Stimulated activated naive CD8-positive, alpha-beta T cell treated with anti-CD3 and anti-CD28 coated beads, Interleukin-15, Interleukin-2, amounts not matched to agents 100 ng/mL and 50 ng/mL, for 24 hours (primary cell): ENCODE measurements around the gene TCTN1.
"Not testable (repeated sequence)": the region's sequence is repeated elsewhere in the genome, so short reads cannot be mapped to it uniquely, and the experiment has no call there.

Experiments
- H3K27ac Mint-ChIP-seq: one replicate; pipeline ENCODE4 v1.8.0; 2021; ENCODE audit warnings: mild to moderate bottlenecking, mixed read lengths
- H3K27me3 Mint-ChIP-seq: one replicate; pipeline ENCODE4 v1.8.0; 2021; ENCODE audit warnings: mixed read lengths
- H3K36me3 Mint-ChIP-seq: one replicate; pipeline ENCODE4 v1.8.0; 2021; ENCODE audit warnings: low read depth, mixed read lengths
- H3K4me1 Mint-ChIP-seq: one replicate; pipeline ENCODE4 v1.8.0; 2021; ENCODE audit warnings: low read depth, mixed read lengths
- H3K4me3 Mint-ChIP-seq: one replicate; pipeline ENCODE4 v1.8.0; 2021; ENCODE audit warnings: mild to moderate bottlenecking, mixed read lengths
- H3K9me3 Mint-ChIP-seq: one replicate; pipeline ENCODE4 v1.8.0; 2021; ENCODE audit warnings: mixed read lengths

TCTN1 gene

DNA sequence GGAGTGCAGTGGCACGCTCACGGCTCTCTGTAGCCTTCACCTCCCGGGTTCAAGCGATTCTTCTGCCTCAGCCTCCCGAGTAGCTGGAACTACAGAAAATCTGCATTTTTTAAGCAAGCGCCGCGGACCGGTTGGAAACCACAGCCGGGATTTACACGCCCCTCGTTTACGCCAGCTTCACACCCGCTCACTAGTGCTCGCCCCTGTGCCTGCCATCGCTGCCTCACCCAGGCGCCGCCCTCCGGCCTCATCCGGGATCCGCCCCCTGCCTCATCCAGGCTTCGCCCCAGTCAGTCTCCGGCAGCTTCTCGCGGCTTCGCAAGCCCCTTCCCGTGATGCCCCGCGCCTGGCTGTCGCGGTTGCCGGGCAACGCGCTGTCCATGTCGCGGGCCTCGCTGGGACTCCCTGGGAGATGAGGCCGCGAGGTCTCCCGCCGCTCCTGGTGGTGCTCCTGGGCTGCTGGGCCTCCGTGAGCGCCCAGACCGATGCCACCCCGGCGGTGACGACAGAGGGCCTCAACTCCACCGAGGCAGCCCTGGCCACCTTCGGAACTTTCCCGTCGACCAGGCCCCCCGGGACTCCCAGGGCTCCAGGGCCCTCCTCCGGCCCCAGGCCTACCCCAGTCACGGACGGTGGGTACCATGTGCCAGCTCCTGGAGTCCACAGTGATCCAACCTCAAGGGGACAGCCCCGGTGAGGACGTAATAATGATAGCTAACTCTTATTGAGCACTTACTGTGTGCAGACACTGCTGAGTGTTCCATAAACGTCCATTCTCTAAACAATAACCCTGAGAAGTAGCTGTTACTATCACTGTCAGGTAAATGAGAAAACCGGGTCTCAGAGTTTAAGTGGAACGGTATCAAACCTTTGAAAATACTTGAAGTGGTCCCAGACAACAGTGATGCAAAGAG, at the start of gene TCTN1:
Gene TCTN1, plus strand, starts transcription at position 359 of the 914 bp plus-strand sequence. Its CDS starts 54 bp downstream, at position 413.
- H3K9me3 Mint-ChIP-seq, result no peaks in the 10 kb centered on the region
- H3K36me3 Mint-ChIP-seq, result no peaks in the 10 kb centered on the region
- H3K27me3 Mint-ChIP-seq, result no peaks in the 10 kb centered on the region
- H3K4me1 Mint-ChIP-seq, result peaks cover 44% of the 10 kb centered on the region
- H3K27ac Mint-ChIP-seq, result peak within 1 kb of the TSS; percentile 82
- H3K4me3 Mint-ChIP-seq, result peak within 1 kb of the TSS; percentile 83

DNA sequence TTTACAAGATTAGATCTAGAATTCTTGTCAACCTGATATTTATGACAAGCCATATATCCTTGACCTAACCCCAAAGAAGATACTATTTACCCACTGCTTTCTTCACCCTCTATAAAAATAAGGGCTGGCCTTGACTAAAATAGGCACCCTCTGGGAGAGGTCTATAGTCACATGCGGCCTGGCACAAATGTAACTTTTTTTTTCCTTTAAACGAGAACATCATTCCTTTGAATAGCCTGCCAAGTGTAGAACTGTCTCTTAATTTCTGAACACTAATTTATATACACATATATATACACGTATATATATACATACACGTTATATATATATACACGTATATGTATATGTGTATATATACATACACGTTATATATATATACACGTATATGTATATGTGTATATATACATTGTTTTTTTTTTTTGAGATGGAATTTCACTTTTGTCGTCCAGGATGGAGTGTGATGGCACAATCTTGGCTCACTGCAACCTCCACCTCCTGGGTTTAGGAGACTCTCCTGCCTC, 49.4 kb upstream of the TCTN1 start:
- Mint-ChIP-seq H3K4me1 (peaks cover 87% of the 10 kb centered on the region), H3K27ac (no peak overlapping the region), H3K9me3 (no peaks in the 10 kb centered on the region), H3K36me3 (peaks cover 16% of the 10 kb centered on the region), H3K4me3 (no peak overlapping the region), H3K27me3 (no peaks in the 10 kb centered on the region)

DNA sequence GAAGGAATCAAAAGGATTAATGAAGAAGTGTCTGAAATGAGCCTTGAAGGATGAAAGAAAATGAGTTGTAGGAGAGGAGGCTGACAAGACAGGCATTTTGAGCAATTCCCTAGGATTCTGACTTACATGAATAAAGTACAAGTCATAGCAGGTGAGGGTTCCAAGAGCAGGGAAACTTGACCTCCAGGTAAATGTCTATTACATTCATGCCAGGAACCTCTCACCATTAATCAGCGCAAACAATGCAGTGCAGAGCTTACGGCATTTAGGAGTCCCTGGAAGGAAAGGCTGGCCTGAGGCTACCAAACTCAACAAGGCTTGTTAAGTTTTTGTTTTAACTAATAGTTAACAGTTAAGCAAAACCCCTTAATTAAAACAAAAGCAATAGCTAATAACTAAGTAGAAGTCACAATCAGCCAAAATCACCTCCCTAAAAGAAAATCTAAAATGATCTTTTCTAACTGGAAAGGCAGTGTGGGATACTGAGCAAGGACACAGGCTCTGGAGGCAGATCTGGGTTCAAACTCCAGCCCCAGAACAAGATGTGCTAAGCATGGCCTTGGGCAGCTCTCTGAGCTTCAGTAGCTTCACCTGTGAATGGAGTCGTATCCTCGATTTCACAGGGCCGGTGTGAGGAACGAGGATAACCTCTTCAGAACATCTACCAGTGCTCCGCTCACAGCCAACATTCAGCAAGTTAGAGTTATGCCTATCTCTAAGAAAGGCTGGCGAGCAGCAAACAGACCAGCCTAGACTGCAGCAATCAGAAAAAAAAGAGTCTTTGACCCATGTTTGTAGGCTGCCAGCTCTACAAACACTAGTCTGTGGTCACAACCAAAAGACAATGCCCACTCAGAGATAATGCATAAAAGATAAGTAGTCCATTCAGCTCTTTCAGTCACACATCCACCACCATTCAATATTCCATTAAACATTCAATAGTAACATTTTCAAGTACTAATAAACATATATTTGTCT, 47.7 kb upstream of the TCTN1 start:
- Mint-ChIP-seq H3K27ac (peak overlapping the region; percentile 75), H3K27me3 (no peaks in the 10 kb centered on the region), H3K4me1 (peaks cover 80% of the 10 kb centered on the region), H3K9me3 (no peaks in the 10 kb centered on the region), H3K36me3 (peaks cover 16% of the 10 kb centered on the region), H3K4me3 (no peak overlapping the region)

DNA sequence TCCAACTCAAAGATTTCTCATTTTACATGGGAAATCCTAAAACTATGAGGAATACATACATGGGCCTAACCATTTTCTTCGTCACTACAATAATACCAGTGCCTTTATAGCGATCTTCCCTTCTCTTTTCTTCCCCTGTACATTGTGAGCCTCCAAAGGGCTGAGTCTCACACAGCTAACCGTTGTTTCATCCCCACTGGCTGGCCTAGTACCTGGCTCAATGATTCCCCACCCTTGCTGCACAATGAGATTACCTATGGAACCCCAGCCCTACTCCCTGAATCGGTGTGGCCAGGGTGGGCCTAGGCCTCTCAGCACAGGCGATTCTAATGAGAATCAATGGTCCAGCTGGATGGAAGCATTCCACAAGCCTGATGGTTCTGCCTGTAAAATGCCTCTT, 46.9 kb upstream of the TCTN1 start:
- H3K4me3 Mint-ChIP-seq, result no peak overlapping the region
- peaks cover 71% of the 10 kb centered on the region for H3K4me1 Mint-ChIP-seq
- peaks cover 6% of the 10 kb centered on the region for H3K9me3 Mint-ChIP-seq
- H3K36me3 Mint-ChIP-seq, result peaks cover 24% of the 10 kb centered on the region
- H3K27me3 Mint-ChIP-seq, result no peaks in the 10 kb centered on the region
- H3K27ac Mint-ChIP-seq, result peak overlapping the region; percentile 75

DNA sequence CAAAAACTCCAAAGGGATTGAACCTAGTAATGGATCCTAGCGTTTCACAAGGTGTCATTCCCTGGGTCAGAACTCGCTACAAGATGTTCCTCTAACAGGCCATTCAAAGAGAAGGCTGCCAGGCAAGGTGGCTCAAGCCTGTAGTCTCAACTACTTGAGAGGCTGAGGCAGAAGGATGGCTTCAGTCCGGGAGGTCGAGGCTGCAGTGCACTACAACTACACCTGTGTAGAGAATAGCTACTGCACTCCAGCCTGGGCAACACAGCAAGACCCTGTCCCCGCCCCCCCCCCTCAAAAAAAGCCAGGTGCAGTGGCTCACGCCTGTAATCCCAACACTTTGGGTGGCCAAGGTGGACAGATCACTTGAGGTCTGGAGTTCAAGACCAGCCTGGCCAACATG, 45.2 kb upstream of the TCTN1 start:
- Mint-ChIP-seq H3K36me3 (peaks cover 36% of the 10 kb centered on the region), H3K4me1 (peaks cover 64% of the 10 kb centered on the region), H3K27me3 (no peaks in the 10 kb centered on the region), H3K27ac (no peak overlapping the region), H3K4me3 (no peak overlapping the region), H3K9me3 (peaks cover 6% of the 10 kb centered on the region)

DNA sequence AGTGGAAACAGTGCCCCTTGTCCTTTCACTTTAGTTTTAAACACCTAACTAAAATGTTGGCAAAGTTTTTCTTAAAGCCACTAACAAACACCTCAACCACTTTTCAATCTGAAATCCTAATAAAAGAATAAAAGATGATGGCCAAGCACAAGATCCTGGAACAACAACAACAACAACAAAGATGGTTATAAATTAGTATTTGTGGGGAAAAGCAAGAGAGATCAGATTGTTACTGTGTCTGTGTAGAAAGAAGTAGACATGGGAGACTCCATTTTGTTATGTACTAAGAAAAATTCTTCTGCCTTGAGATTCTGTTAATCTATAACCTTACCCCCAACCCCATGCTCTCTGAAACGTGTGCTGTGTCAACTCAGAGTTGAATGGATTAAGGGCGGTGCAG, 44.1 kb upstream of the TCTN1 start:
- Mint-ChIP-seq H3K36me3 (peaks cover 36% of the 10 kb centered on the region), H3K27ac (peak overlapping the region; percentile 75), H3K4me1 (peaks cover 64% of the 10 kb centered on the region)
- H3K9me3 Mint-ChIP-seq, H3K27me3 Mint-ChIP-seq, H3K4me3 Mint-ChIP-seq: not testable (repeated sequence)

DNA sequence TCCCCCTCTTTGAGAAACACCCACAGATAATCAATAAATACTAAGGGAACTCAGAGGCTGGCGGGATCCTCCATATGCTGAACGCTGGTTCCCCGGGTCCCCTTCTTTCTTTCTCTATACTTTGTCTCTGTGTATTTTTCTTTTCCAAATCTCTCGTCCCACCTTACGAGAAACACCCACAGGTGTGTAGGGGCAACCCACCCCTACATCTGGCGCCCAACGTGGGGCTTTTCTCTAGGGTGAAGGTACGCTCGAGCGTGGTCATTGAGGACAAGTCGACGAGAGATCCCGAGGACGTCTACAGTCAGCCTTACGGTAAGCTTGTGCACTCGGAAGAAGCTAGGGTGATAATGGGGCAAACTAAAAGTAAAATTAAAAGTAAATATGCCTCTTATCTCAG, 43.1 kb upstream of the TCTN1 start:
- H3K4me1 Mint-ChIP-seq, result peaks cover 65% of the 10 kb centered on the region
- not testable (repeated sequence) for H3K27ac Mint-ChIP-seq, H3K9me3 Mint-ChIP-seq, H3K4me3 Mint-ChIP-seq, H3K27me3 Mint-ChIP-seq
- peaks cover 36% of the 10 kb centered on the region for H3K36me3 Mint-ChIP-seq

DNA sequence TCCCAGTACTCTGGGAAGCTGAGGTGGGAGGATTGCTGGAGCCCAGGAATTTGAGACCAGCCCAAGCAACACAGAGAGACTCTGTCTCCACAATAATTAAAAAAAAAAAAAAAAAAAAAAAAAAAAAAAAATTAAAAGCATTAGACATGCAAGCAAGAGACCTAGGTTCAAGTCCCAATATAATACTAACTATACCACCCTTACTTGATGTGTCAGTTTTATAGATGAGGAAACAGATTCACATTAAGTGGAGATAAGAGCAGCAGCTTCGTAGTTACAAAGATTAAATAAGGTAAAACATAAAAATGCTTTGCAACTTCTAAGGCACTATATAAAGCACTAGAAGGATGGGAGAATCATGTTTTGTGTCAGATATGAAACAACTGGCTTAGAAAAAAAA, 39.9 kb upstream of the TCTN1 start:
- Mint-ChIP-seq H3K27me3 (no peaks in the 10 kb centered on the region), H3K9me3 (peaks cover 6% of the 10 kb centered on the region), H3K4me3 (no peak overlapping the region), H3K27ac (no peak overlapping the region), H3K36me3 (peaks cover 42% of the 10 kb centered on the region), H3K4me1 (peaks cover 69% of the 10 kb centered on the region)

DNA sequence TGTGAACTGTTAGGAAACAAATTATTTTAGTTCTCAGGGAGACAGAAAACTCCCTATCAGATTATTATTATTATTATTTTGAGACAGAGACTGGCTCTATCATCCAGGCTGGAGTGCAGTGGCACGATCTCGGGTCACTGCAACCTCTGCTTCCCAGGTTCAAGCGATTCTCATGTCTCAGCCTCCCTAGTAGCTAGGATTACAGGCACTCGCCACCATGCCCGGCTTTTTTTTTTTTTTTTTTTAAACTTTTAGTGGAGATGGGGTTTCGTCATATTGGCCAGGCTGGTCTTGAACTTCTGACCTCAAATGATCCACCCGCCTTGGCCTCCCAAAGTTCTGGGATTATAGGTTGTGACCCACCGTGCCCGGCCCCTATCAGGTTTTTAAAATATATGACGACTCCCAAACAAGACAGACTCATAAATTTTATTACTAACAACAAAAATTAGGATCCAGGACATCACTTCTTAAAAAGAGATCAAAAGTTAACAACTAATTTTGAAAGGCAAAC, 39.2 kb upstream of the TCTN1 start:
- H3K4me1 Mint-ChIP-seq, result peaks cover 71% of the 10 kb centered on the region
- H3K4me3 Mint-ChIP-seq, result peak overlapping the region; percentile 45
- peaks cover 44% of the 10 kb centered on the region for H3K36me3 Mint-ChIP-seq
- H3K27ac Mint-ChIP-seq, result peak overlapping the region; percentile 80
- H3K9me3 Mint-ChIP-seq, H3K27me3 Mint-ChIP-seq: not testable (repeated sequence)

DNA sequence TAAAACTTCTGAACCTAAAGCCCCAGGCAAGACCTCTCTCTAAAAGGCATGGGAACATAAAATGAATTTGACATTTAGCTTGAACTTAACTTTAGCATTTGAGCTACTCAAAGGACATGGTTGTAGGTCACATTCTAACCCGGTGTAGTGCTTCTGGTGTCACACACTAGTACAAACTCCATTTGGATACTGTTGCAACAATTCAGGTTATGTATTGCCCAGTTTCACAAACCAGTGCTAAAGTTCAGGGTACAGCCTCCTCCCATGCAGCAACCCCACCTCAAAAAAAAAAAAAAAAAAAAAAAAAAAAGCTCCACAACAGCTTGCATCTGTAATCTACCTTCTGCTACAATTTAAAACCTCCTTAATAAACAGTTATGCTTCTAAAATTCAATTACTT, 38.6 kb upstream of the TCTN1 start:
- H3K27ac Mint-ChIP-seq, result peak overlapping the region; percentile 80
- peaks cover 74% of the 10 kb centered on the region for H3K4me1 Mint-ChIP-seq
- H3K9me3 Mint-ChIP-seq, result peaks cover 6% of the 10 kb centered on the region
- peak overlapping the region; percentile 45 for H3K4me3 Mint-ChIP-seq
- H3K36me3 Mint-ChIP-seq, result peaks cover 47% of the 10 kb centered on the region
- H3K27me3 Mint-ChIP-seq, result no peaks in the 10 kb centered on the region

DNA sequence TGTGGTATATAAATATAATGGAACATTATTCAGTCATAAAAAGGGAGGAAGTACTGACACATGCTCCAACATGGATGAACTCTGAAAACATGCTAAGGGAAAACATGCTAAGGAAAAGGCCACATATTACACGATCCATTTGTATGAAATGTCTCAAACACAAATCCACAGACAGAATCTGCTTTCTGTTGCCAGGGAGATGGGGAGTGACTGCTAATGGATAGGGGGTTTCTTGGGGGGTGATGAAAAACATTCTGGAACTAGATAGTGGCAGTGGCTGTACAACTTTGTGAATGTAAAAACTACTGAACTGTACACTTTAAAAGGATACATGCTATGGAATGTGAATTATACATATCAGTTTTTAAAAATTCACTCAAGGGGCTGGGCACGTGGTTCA, 37.4 kb upstream of the TCTN1 start:
- Mint-ChIP-seq H3K4me3 (peak overlapping the region; percentile 57), H3K36me3 (peaks cover 48% of the 10 kb centered on the region), H3K9me3 (peaks cover 5% of the 10 kb centered on the region), H3K27ac (peak overlapping the region; percentile 92), H3K4me1 (peaks cover 86% of the 10 kb centered on the region), H3K27me3 (no peaks in the 10 kb centered on the region)

DNA sequence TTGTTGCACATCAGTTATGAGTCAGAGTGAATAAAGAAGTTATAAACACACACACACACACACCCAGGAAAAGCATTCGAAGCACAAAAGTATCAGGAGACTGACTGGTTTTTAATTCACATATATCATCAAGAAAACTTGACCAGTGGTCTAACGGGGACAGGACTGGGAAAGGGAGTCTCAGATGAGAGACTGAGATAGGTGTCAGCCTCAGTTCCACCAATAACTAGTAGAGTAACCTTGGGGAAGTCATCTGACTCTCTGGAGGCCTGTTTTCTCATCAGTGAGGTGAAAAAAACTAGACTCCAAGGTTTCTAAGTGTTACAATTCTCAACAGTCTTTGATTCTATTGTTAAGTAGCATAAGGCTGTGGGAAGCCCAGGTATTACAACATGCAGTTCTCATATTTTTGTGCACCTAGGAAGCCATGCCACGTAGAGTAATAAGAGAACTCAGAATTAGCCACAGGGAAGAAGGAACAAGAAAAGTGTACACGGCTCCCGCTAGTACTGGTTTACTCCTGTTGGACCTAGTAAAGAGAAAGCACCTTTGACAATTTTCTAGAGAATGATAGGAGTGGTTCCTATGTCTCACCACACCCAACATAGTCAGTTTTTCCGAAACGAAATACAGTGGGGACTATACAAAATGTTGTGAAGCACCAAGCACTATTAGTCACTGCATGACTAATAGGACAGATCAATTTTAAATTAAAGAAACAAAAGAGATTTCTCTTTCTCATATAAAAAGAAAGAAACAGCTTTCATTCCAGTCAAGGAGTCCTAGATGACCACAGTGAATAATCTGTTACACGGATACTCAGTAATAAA, 35.9 kb upstream of the TCTN1 start:
- Mint-ChIP-seq H3K4me1 (peaks cover 85% of the 10 kb centered on the region), H3K9me3 (no peaks in the 10 kb centered on the region), H3K4me3 (peak overlapping the region; percentile 98), H3K27ac (peak overlapping the region; percentile 99), H3K36me3 (peaks cover 41% of the 10 kb centered on the region), H3K27me3 (no peaks in the 10 kb centered on the region)

DNA sequence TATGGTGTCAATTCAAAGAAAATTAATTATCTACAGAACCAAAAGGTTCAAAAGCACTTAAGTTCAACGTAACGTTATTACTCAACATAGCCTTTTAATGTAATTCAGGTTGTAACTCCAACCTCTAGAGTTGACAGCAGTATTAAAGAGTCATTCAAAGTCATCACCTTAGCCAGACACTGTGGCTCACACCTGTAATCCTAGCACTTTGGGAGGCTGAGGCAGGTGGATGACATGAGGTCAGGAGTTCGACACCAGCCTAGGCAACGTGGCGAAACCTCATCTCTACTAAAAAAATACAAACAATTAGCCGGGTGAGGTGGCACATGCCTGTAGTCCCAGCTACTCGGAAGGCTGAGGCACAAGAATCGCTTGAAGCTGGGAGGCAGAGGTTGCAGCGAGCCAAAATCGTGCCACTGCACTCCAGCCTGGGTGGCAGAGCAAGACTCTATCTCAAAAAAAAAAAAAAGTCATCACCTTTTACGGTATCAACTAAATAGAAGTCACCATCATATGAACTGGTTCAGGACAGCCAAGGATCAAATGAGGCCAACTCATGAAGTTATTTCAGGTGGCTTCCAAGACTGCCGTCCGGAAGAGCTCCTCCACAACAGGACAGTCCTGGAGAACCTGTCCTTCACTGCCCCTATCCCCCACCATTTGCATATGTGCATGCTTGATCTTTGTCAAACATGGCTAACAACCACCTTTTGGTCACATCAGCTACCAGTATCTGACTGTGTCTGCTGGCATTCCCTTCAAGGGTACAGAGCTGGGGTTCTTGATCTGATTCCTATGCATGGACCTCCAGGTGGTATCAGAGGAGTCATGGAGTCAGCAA, 35.0 kb upstream of the TCTN1 start:
- H3K27me3 Mint-ChIP-seq, result no peaks in the 10 kb centered on the region
- peaks cover 87% of the 10 kb centered on the region for H3K4me1 Mint-ChIP-seq
- no peaks in the 10 kb centered on the region for H3K9me3 Mint-ChIP-seq
- H3K27ac Mint-ChIP-seq, result peak overlapping the region; percentile 99
- H3K4me3 Mint-ChIP-seq, result peak overlapping the region; percentile 98
- peaks cover 37% of the 10 kb centered on the region for H3K36me3 Mint-ChIP-seq
